ENCODE measurements around the gene GPR35. TPM values are rescaled to one million over a fixed set of nuclear protein-coding genes. Genes with fewer than 3 reads are reported as not detected.

Gene GPR35
- total RNA-seq, 1 experiment from 2014 or later, result 2.7 TPM

- TF ChIP-seq EZH2 (IDR thresholded peaks at IDR 0.05; ENCODE audit: borderline replicate concordance, low read depth, low read length, poor library complexity, severe bottlenecking) (no peak), CTCF (conservative IDR thresholded peaks at IDR 0.05; ENCODE audit: low read depth, low read length) (peak; percentile 53)
- BruUV-seq (replicated peaks), result no TSS peak
- intact Hi-C loops (cut with micrococcal nuclease; ENCODE audit: unreplicated experiment), result no loop called here
Measured at GRCh38 chr2:240640939-240641338, 15.7 kb downstream of the GPR35 start.

GRCh38 chr2:240642061-240642805 lies 17.0 kb downstream of the GPR35 start:
- Histone ChIP-seq H3K36me3 (ENCODE audit: insufficient read depth, low read length, poor library complexity, severe bottlenecking) (no peaks in the 10 kb centered on the region), H3K27ac (ENCODE audit: low read depth, low read length, poor library complexity, severe bottlenecking) (no peak overlapping the region), H3K4me3 (ENCODE audit: low read depth, low read length, poor library complexity, severe bottlenecking) (no peak overlapping the region), H3K4me1 (ENCODE audit: insufficient read depth, low read length, poor library complexity, severe bottlenecking) (no peaks in the 10 kb centered on the region), H3K9me3 (ENCODE audit: low read depth, low read length, poor library complexity, severe bottlenecking) (no peaks in the 10 kb centered on the region), H3K27me3 (replicated peaks; ENCODE audit: insufficient read depth, low read depth, low read length, poor library complexity) (peaks cover 36% of the 10 kb centered on the region)
- POLR2A ChIA-PET (ENCODE audit: low non-redundant PET), result no interaction called here
- CTCF ChIA-PET, result no interaction called here
- no TSS peak for BruUV-seq (replicated peaks)
- TF ChIP-seq EZH2 (IDR thresholded peaks at IDR 0.05; ENCODE audit: borderline replicate concordance, low read depth, low read length, poor library complexity, severe bottlenecking) (no peak), CTCF (conservative IDR thresholded peaks at IDR 0.05; ENCODE audit: low read depth, low read length) (no peak)
- intact Hi-C loops (cut with micrococcal nuclease; ENCODE audit: unreplicated experiment), result no loop called here
- no peak for DNase-seq (ENCODE audit: low spot score)

More at GRCh38 chr2:240640939-240641338, 15.7 kb downstream of the GPR35 start:
- H3K27me3 ChIP-seq (replicated peaks; ENCODE audit: insufficient read depth, low read depth, low read length, poor library complexity), result peaks cover 24% of the 10 kb centered on the region
- H3K4me3 ChIP-seq (ENCODE audit: low read depth, low read length, poor library complexity, severe bottlenecking), result no peak overlapping the region
- ChIA-PET CTCF (no interaction called here), POLR2A (ENCODE audit: low non-redundant PET) (no interaction called here)
- DNase-seq (ENCODE audit: low spot score), result peak; percentile 45
- H3K9me3 ChIP-seq (ENCODE audit: low read depth, low read length, poor library complexity, severe bottlenecking), result no peaks in the 10 kb centered on the region
- no peaks in the 10 kb centered on the region for H3K4me1 ChIP-seq (ENCODE audit: insufficient read depth, low read length, poor library complexity, severe bottlenecking)
- no peaks in the 10 kb centered on the region for H3K36me3 ChIP-seq (ENCODE audit: insufficient read depth, low read length, poor library complexity, severe bottlenecking)
- no peak overlapping the region for H3K27ac ChIP-seq (ENCODE audit: low read depth, low read length, poor library complexity, severe bottlenecking)

GRCh38 chr2:240642806-240643092 lies 17.5 kb downstream of the GPR35 start:
- intact Hi-C loops (cut with micrococcal nuclease; ENCODE audit: unreplicated experiment), result no loop called here
- BruUV-seq (replicated peaks), result no TSS peak
- H3K27ac ChIP-seq (ENCODE audit: low read depth, low read length, poor library complexity, severe bottlenecking), result no peak overlapping the region
- no peak for DNase-seq (ENCODE audit: low spot score)
- no peak overlapping the region for H3K4me3 ChIP-seq (ENCODE audit: low read depth, low read length, poor library complexity, severe bottlenecking)
- no peaks in the 10 kb centered on the region for H3K4me1 ChIP-seq (ENCODE audit: insufficient read depth, low read length, poor library complexity, severe bottlenecking)
- ChIA-PET POLR2A (ENCODE audit: low non-redundant PET) (no interaction called here), CTCF (no interaction called here)
- H3K36me3 ChIP-seq (ENCODE audit: insufficient read depth, low read length, poor library complexity, severe bottlenecking), result no peaks in the 10 kb centered on the region
- H3K9me3 ChIP-seq (ENCODE audit: low read depth, low read length, poor library complexity, severe bottlenecking), result no peaks in the 10 kb centered on the region
- TF ChIP-seq EZH2 (IDR thresholded peaks at IDR 0.05; ENCODE audit: borderline replicate concordance, low read depth, low read length, poor library complexity, severe bottlenecking) (no peak), CTCF (conservative IDR thresholded peaks at IDR 0.05; ENCODE audit: low read depth, low read length) (no peak)
- peaks cover 42% of the 10 kb centered on the region for H3K27me3 ChIP-seq (replicated peaks; ENCODE audit: insufficient read depth, low read depth, low read length, poor library complexity)
